ENCODE measurements around the gene ACOXL.
A peak's percentile ranks its signal among the peaks of the same experiment; 100 is the strongest.

Gene ACOXL

GRCh38 chr2:110843496-110843895 is 111.1 kb downstream of the ACOXL start:
- DNase-seq (ENCODE audit: low read depth) = peak; percentile 16
- no peak overlapping the region for H3K4me3 ChIP-seq (ENCODE audit: low read depth, low read length)
- no peak for TF ChIP-seq CTCF (conservative IDR thresholded peaks at IDR 0.05; ENCODE audit: low read depth, low read length)

GRCh38 chr2:110843959-110844510 is 111.7 kb downstream of the ACOXL start:
- TF ChIP-seq CTCF (conservative IDR thresholded peaks at IDR 0.05; ENCODE audit: low read depth, low read length) = no peak
- DNase-seq (ENCODE audit: low read depth) = peak; percentile 23
- H3K4me3 ChIP-seq (ENCODE audit: low read depth, low read length) = no peak overlapping the region

GRCh38 chr2:110847651-110848050 is 115.3 kb downstream of the ACOXL start:
- no peak for TF ChIP-seq CTCF (conservative IDR thresholded peaks at IDR 0.05; ENCODE audit: low read depth, low read length)
- H3K4me3 ChIP-seq (ENCODE audit: low read depth, low read length) = no peak overlapping the region
- DNase-seq (ENCODE audit: low read depth) = no peak

- DNase-seq (ENCODE audit: low read depth) = no peak
- H3K4me3 ChIP-seq (ENCODE audit: low read depth, low read length) = no peak overlapping the region
- TF ChIP-seq CTCF (conservative IDR thresholded peaks at IDR 0.05; ENCODE audit: low read depth, low read length) = no peak
Measured at GRCh38 chr2:110848071-110848470, 115.7 kb downstream of the ACOXL start.

- no peak for TF ChIP-seq CTCF (conservative IDR thresholded peaks at IDR 0.05; ENCODE audit: low read depth, low read length)
- no peak for DNase-seq (ENCODE audit: low read depth)
- no peak overlapping the region for H3K4me3 ChIP-seq (ENCODE audit: low read depth, low read length)
Measured at GRCh38 chr2:110848519-110849030, 116.2 kb downstream of the ACOXL start.

- H3K4me3 ChIP-seq (ENCODE audit: low read depth, low read length) = no peak overlapping the region
- DNase-seq (ENCODE audit: low read depth) = no peak
- TF ChIP-seq CTCF (conservative IDR thresholded peaks at IDR 0.05; ENCODE audit: low read depth, low read length) = no peak
Measured at GRCh38 chr2:110851531-110851930, 119.2 kb downstream of the ACOXL start.

- DNase-seq (ENCODE audit: low read depth) = no peak
- H3K4me3 ChIP-seq (ENCODE audit: low read depth, low read length) = no peak overlapping the region
- no peak for TF ChIP-seq CTCF (conservative IDR thresholded peaks at IDR 0.05; ENCODE audit: low read depth, low read length)
Measured at GRCh38 chr2:110852051-110852450, 119.7 kb downstream of the ACOXL start.
